RWPE2 (cell line): ENCODE measurements around the gene EGFL7.

Experiments used
- ATAC-seq: fragments of 200-7000 bp; cut with Tn5 transposase; 3 replicates; pipeline ENCODE4 v1.9.1; 2021; ENCODE audit warnings: low read depth
- DNase-seq: peaks from one replicate; pipeline ENCODE4 v3.0.0-alpha.2; 2020; ENCODE audit warnings: low spot score
- H3K27ac ChIP-seq: fragments of 450-650 bp; 2 replicates; pipeline ENCODE4 v1.5.1; 2017; ENCODE audit warnings: mild to moderate bottlenecking; ENCODE audit not compliant: poor library complexity, severe bottlenecking
- H3K27me3 ChIP-seq: fragments of 250-450 bp; sonication (Bioruptor Pico); 2 replicates; pipeline ENCODE4 v1.5.1; 2021; ENCODE audit warnings: mild to moderate bottlenecking, moderate library complexity; ENCODE audit not compliant: insufficient read depth, poor library complexity, severe bottlenecking
- H3K36me3 ChIP-seq: fragments of 250-450 bp; sonication (Bioruptor Pico); 2 replicates; pipeline ENCODE4 v1.5.1; 2020; ENCODE audit warnings: low read depth, mild to moderate bottlenecking, moderate library complexity
- H3K4me1 ChIP-seq: fragments of 250-450 bp; sonication (Bioruptor Pico); 2 replicates; pipeline ENCODE4 v1.5.1; 2021; ENCODE audit warnings: mild to moderate bottlenecking, moderate library complexity; ENCODE audit not compliant: insufficient read depth, poor library complexity, severe bottlenecking
- H3K4me3 ChIP-seq: fragments of 250-450 bp; sonication (Bioruptor Pico); 2 replicates; pipeline ENCODE4 v1.5.1; 2021; ENCODE audit warnings: mild to moderate bottlenecking, moderate library complexity; ENCODE audit not compliant: severe bottlenecking
- H3K9me3 ChIP-seq: fragments of 250-450 bp; sonication (Bioruptor Pico); 2 replicates; pipeline ENCODE4 v1.5.1; 2021; ENCODE audit warnings: mild to moderate bottlenecking, moderate library complexity; ENCODE audit not compliant: severe bottlenecking
- TF ChIP-seq, protein P1 (sequence below): fragments of 450-650 bp; IDR thresholded peaks from one replicate; pipeline ENCODE4 v1.5.1; 2017; ENCODE audit warnings: mild to moderate bottlenecking, moderate library complexity; ENCODE audit not compliant: poor library complexity, severe bottlenecking

EGFL7 gene

DNA sequence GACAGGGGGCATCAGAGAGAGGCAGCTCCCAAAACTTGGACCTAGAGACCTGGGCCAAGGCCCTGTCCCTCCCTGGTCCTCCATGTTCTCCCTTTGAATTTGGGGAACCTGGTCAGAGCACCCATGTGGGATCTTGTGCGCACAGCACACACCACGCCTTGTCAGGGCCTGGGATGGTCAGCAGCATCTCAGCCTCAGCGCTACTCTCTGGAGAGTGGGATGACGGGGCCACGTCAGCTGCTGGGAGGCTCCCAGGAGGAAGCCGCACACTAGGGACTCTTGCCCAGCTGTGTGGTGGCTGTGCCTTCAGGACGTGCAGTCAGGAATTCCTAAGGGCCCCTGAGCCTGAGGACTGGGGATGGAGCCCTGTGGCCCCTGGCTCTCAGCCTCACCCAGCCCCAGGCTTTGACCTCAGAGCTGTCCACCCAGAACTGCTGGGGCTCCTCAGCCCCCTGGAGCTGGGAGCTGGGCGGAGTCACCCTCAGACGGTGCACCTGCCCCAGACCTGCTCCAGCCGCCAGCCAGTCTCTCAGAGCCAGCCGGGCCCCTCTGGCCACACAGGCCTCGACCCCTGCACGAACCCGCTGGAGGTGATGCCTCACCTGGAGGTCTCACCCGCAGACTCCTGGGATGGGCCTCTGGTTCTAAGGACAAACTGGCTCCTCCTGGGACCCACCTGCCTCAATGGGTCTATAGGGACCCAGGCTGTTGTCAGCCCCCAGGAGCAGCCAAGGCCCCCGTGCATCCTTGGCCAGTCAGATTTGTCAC lies 38.3 kb upstream of the EGFL7 start:
- TF ChIP-seq, protein P1, sequence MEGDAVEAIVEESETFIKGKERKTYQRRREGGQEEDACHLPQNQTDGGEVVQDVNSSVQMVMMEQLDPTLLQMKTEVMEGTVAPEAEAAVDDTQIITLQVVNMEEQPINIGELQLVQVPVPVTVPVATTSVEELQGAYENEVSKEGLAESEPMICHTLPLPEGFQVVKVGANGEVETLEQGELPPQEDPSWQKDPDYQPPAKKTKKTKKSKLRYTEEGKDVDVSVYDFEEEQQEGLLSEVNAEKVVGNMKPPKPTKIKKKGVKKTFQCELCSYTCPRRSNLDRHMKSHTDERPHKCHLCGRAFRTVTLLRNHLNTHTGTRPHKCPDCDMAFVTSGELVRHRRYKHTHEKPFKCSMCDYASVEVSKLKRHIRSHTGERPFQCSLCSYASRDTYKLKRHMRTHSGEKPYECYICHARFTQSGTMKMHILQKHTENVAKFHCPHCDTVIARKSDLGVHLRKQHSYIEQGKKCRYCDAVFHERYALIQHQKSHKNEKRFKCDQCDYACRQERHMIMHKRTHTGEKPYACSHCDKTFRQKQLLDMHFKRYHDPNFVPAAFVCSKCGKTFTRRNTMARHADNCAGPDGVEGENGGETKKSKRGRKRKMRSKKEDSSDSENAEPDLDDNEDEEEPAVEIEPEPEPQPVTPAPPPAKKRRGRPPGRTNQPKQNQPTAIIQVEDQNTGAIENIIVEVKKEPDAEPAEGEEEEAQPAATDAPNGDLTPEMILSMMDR = no peak
- ATAC-seq = peak; percentile 65

DNA sequence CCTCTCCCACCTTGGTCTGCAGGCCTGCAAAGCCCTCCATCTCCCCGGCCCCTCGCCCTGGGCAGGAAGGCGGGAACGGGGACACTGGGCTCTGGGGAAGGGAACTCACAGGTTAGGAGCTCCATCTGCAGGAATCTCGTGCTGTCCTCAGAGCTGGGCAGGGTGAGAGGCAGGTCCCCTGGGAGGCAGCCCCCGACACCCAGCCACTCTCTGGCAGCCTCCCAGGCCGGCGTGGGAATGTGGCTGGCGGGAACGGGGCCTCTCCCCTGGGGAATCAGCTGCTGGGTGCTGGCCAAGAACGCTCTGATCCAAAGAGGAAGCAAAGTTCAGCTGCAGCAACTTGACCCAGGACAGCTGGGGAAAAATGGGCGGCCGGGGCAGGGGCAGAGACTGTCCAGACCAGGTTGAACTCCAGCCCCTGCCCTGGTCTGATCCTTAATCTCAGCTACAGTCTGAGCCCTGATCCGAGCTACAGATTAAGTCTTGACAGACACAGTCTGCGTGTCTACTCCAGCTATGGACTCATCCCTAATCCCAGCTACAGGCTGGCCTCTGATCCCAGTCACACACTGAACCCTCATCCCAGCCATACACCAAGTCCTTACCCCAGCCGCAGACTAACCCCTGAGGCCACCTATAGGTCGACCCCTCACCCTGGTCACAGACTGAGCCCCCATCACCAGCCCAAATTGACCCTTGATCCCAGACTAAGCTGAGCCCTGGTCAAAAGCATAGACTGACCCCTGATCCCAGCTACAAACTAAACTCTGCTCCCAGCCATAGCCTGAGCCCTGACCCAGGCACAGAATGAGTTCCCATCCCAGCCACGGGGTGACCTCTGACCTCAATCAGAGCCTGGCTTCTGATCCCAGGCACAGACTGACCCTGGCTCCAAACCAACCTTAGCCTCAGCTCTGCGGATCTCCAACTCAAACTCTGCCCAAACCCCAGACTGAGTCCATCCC lies 37.3 kb upstream of the EGFL7 start:
- ATAC-seq (peak; percentile 44), DNase-seq (no peak)
- H3K4me1 ChIP-seq = peaks cover 45% of the 10 kb centered on the region
- H3K27ac ChIP-seq = peak overlapping the region; percentile 86
- no peak overlapping the region for H3K4me3 ChIP-seq
- H3K9me3 ChIP-seq = no peaks in the 10 kb centered on the region
- H3K36me3 ChIP-seq = no peaks in the 10 kb centered on the region
- no peaks in the 10 kb centered on the region for H3K27me3 ChIP-seq
- TF ChIP-seq, protein P1 = peak; percentile 65

More for the DNA sequence above, 38.3 kb upstream of the EGFL7 start:
- Histone ChIP-seq H3K9me3 (no peaks in the 10 kb centered on the region), H3K4me1 (peaks cover 45% of the 10 kb centered on the region), H3K4me3 (no peak overlapping the region), H3K27me3 (no peaks in the 10 kb centered on the region), H3K36me3 (no peaks in the 10 kb centered on the region), H3K27ac (peak overlapping the region; percentile 86)
- DNase-seq = no peak

DNA sequence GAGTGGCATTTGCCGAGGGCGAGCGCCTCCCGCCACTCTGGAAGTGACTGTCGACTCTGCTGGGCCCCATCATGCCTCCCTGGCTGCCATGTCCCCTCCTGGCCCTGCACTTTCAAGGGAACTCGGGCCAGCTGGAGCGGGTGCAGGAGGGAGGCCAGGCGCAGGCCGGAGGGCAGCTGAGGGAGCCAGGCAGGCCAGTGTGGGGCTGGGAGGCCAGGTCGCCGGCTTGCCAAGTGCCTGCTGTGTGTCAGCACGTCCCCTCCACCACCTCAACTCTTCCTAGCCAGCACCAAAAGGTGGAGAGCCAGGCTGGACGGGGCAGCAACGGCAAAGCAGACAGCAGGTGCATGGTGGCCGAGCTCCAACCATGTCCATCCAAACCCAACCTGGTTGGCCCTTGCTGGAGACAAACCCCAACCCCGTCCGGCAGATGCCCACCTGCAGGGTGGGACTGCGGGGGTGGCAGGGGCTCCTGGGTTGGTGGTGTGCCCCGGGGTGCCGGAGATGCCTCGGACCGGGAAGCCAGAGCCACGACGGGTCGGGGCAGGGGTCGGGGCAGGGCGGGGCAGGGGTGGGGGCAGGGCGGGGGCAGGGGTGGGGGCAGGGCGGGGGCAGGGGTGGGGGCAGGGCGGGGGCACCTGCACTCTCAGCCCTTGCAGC lies 36.5 kb upstream of the EGFL7 start:
- DNase-seq (no peak), ATAC-seq (no peak)

DNA sequence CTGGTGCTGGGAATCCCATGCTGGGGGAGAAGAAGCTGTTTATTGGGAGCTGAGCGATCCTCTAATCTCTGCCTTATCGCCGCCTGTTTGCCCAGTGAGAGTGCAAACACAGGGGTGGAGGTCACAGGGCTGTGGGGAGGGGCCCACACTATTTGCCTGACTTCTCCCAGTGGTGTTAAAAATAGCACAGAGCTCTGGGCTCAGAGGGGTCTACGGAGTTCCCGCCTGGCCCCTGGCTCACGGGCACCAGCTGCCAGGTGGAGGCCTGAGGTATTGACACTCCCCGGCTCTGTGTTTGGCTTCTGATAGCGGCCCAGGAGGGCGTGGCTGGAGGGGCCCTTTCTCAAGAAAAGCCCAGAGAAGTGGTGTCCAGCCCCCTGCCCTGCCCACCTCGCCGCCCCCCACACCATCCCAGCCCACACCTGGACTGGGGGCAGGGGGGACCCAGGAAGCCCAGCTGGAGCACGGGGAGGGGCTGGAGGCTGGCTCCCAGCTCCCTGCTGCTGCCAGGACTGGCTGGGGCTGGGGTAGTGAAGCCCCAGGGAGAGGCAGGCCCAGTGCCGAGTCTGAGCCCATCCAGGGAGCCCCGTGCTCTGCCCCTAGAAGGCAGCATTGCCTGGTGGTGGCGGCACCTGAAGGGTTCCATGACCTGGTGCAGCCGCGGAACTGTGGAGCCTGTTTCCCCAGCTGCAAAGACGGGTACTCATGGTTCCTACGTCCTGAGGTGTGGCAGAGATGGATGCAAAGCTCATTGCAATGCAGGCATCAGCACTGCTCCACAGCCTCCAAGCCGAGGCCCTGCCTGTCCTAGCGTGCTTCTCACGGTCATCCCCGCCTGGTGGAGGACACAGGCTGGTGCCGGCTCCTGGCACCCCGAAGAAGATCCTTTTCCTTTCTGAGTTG lies 35.7 kb upstream of the EGFL7 start:
- DNase-seq (no peak), ATAC-seq (no peak)
- H3K4me3 ChIP-seq = no peak overlapping the region
- peaks cover 32% of the 10 kb centered on the region for H3K4me1 ChIP-seq
- H3K9me3 ChIP-seq = no peaks in the 10 kb centered on the region
- TF ChIP-seq, protein P1 = no peak
- no peak overlapping the region for H3K27ac ChIP-seq
- H3K27me3 ChIP-seq = no peaks in the 10 kb centered on the region
- H3K36me3 ChIP-seq = no peaks in the 10 kb centered on the region

More for the DNA sequence above, 36.5 kb upstream of the EGFL7 start:
- H3K27me3 ChIP-seq = no peaks in the 10 kb centered on the region
- H3K4me1 ChIP-seq = peaks cover 38% of the 10 kb centered on the region
- no peak overlapping the region for H3K4me3 ChIP-seq
- H3K9me3 ChIP-seq = no peaks in the 10 kb centered on the region
- TF ChIP-seq, protein P1 = no peak
- H3K36me3 ChIP-seq = no peaks in the 10 kb centered on the region
- peak overlapping the region; percentile 86 for H3K27ac ChIP-seq
